ENCODE data around the gene INAFM2. TPM values are rescaled to one million over a fixed set of nuclear protein-coding genes. Genes with fewer than 3 reads are reported as not detected.

The INAFM2 gene
- polyA plus RNA-seq, 1 donor from 2014 or later: 14.8 TPM

- no peak overlapping the region for H3K4me2 ChIP-seq (ENCODE audit: low read length)
- H3K27ac ChIP-seq (ENCODE audit: low read length): no peak overlapping the region
These were observed 26.1 kb upstream of the INAFM2 start for GRCh38 chr15:40297356-40297755.

GRCh38 chr15:40298216-40298935 is 25.1 kb upstream of the INAFM2 start:
- Histone ChIP-seq H3K27ac (ENCODE audit: low read length) (no peak overlapping the region), H3K27me3 (ENCODE audit: insufficient read depth, low read depth, low read length) (no peaks in the 10 kb centered on the region), H3F3A (ENCODE audit: insufficient read depth, low read length, poor library complexity, severe bottlenecking) (no peaks in the 10 kb centered on the region), H3K79me2 (replicated peaks; ENCODE audit: insufficient read depth, low read length) (no peaks in the 10 kb centered on the region), H3K4me3 (ENCODE audit: low read length) (no peak overlapping the region), H3K36me3 (ENCODE audit: insufficient read depth, low read length) (no peaks in the 10 kb centered on the region), H4K20me1 (ENCODE audit: insufficient read depth) (no peaks in the 10 kb centered on the region), H3K9ac (ENCODE audit: low read length) (no peak overlapping the region), H3K9me2 (ENCODE audit: insufficient read depth, low read length) (no peaks in the 10 kb centered on the region), H3K4me2 (ENCODE audit: low read length) (no peak overlapping the region), H2AFZ (ENCODE audit: low read depth, low read length) (no peak overlapping the region), H3K9me3 (ENCODE audit: low read length) (no peaks in the 10 kb centered on the region)
- no peak for TF ChIP-seq TAF1 (IDR thresholded peaks at IDR 0.05; ENCODE audit: low read depth)
- no peak for TF ChIP-seq POLR2AphosphoS5 (IDR thresholded peaks at IDR 0.05)
- TF ChIP-seq EZH2 (IDR thresholded peaks at IDR 0.05; ENCODE audit: borderline replicate concordance, insufficient read depth, low read length, poor library complexity, severe bottlenecking): no peak
- no peak for TF ChIP-seq EP300 (conservative IDR thresholded peaks at IDR 0.05; ENCODE audit: poor library complexity, severe bottlenecking)
- no peak for TF ChIP-seq CTCF (IDR thresholded peaks at IDR 0.05; ENCODE audit: poor library complexity, severe bottlenecking)
- no peak for TF ChIP-seq SMC3 (conservative IDR thresholded peaks at IDR 0.05; ENCODE audit: poor library complexity)
- no peak for TF ChIP-seq MXI1 (conservative IDR thresholded peaks at IDR 0.05; ENCODE audit: poor library complexity, severe bottlenecking)
- TF ChIP-seq RAD21 (conservative IDR thresholded peaks at IDR 0.05): no peak

More at GRCh38 chr15:40297356-40297755, 26.1 kb upstream of the INAFM2 start:
- Histone ChIP-seq H3K79me2 (replicated peaks; ENCODE audit: insufficient read depth, low read length) (no peaks in the 10 kb centered on the region), H3K36me3 (ENCODE audit: insufficient read depth, low read length) (no peaks in the 10 kb centered on the region), H3K4me3 (ENCODE audit: low read length) (no peak overlapping the region), H4K20me1 (ENCODE audit: insufficient read depth) (no peaks in the 10 kb centered on the region), H3K9me2 (ENCODE audit: insufficient read depth, low read length) (no peaks in the 10 kb centered on the region), H3K27me3 (ENCODE audit: insufficient read depth, low read depth, low read length) (no peaks in the 10 kb centered on the region), H3F3A (ENCODE audit: insufficient read depth, low read length, poor library complexity, severe bottlenecking) (no peaks in the 10 kb centered on the region), H3K9me3 (ENCODE audit: low read length) (no peaks in the 10 kb centered on the region), H3K9ac (ENCODE audit: low read length) (no peak overlapping the region), H2AFZ (ENCODE audit: low read depth, low read length) (no peak overlapping the region)
- no peak for TF ChIP-seq EP300 (conservative IDR thresholded peaks at IDR 0.05; ENCODE audit: poor library complexity, severe bottlenecking)
- no peak for TF ChIP-seq MXI1 (conservative IDR thresholded peaks at IDR 0.05; ENCODE audit: poor library complexity, severe bottlenecking)
- no peak for TF ChIP-seq TAF1 (IDR thresholded peaks at IDR 0.05; ENCODE audit: low read depth)
- TF ChIP-seq EZH2 (IDR thresholded peaks at IDR 0.05; ENCODE audit: borderline replicate concordance, insufficient read depth, low read length, poor library complexity, severe bottlenecking): no peak
- no peak for TF ChIP-seq REST (IDR thresholded peaks at IDR 0.05; ENCODE audit: borderline replicate concordance)
- no peak for TF ChIP-seq POLR2AphosphoS5 (IDR thresholded peaks at IDR 0.05)
- TF ChIP-seq CTCF (IDR thresholded peaks at IDR 0.05; ENCODE audit: poor library complexity, severe bottlenecking): no peak
- TF ChIP-seq RAD21 (conservative IDR thresholded peaks at IDR 0.05): no peak
- no peak for TF ChIP-seq SMC3 (conservative IDR thresholded peaks at IDR 0.05; ENCODE audit: poor library complexity)
